T-helper 1 cell (primary cell): Measurements from ENCODE around the gene ABCB8.
"Not testable (repeated sequence)": the region's sequence is repeated elsewhere in the genome, so short reads cannot be mapped to it uniquely, and the experiment has no call there.

Source experiments
- DNase-seq, 5 donors: peaks; one replicate each; pipeline ENCODE4 v3.0.0-alpha.2; 2012 to 2020

The ABCB8 gene

GRCh38 chr7:150998341-150998740, 29.9 kb upstream of the ABCB8 start:
- no peak for DNase-seq

GRCh38 chr7:150999001-150999400, 29.2 kb upstream of the ABCB8 start:
- no peak for DNase-seq

GRCh38 chr7:150999497-151000230, 28.6 kb upstream of the ABCB8 start:
- DNase-seq: no peak

GRCh38 chr7:151000897-151001495, 27.3 kb upstream of the ABCB8 start:
- DNase-seq: no peak

- DNase-seq: no peak
Observed at GRCh38 chr7:151001546-151001945, 26.7 kb upstream of the ABCB8 start.

- no peak for DNase-seq
Observed at GRCh38 chr7:151003572-151003971, 24.7 kb upstream of the ABCB8 start.

GRCh38 chr7:151005566-151005965, 22.7 kb upstream of the ABCB8 start:
- no peak for DNase-seq

DNA sequence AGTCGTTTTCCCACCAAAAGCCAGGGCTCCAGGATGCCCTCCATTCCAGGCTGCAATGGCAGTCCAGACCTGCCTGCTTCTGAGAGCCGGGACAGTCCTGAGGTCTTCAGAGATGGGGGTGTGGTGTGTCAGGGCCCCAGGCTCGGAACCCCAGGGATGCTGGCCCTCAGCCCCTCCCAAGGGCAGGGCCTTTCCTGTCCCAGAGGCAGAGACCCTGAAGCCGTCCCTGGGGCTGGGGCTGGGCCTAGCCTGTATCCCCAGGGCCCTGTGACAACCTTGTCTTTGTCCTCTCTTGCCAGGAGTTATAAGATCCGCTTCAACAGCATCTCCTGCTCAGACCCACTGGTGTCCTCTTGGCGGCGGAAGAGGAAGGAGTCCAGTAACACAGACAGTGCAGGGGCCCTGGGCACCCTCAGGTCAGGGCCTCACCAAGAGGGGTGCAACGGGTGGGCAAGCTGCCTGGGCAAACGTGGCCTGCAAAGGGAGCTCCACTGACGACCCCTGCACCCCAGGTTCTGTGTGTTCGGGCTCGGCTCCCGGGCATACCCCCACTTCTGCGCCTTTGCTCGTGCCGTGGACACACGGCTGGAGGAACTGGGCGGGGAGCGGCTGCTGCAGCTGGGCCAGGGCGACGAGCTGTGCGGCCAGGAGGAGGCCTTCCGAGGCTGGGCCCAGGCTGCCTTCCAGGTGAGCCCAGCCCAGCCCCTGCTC, 21.5 kb upstream of the ABCB8 start:
- no peak for DNase-seq

DNA sequence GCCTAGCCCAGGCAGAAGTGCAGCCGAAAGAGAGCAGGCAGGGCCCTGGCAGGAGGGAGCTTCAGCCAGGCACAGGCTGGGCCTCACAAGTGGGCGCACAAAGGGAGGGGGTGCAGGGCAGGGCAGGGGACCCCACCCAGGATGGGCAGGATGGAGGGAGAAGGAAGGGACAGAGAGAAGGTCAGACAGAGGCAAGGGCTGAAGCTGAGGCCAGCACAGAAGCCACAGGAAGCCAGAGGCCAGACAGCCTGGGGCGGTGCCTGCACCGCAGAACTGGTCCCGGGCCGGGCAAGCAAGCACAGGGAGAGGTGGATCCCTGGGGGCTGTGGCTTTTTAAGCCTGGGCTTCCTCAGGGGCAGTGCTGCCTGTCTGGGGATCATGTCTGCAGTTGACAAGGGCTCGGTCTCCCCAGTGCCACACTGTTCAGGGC, 20.8 kb upstream of the ABCB8 start:
- DNase-seq: no peak

DNA sequence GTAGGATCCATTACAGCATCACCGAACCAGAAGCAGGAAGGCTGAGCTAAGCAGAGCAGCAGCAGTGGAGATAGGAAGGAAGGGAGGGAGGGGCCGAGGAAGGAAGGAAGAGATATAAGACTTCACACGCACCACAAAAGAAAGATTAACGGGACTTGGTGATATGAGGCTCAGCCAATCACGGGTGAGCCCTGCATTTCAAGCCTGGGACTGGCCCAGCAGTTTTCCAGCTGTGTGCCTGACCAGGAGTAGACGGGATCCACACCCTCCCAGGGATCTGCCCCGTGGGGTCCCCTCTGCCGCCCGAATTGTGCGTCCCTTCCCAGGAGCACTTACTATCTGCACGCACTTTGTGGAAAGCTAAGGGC, 20.1 kb upstream of the ABCB8 start:
- DNase-seq: peak in 1 of 5 donors; percentile 75

- peak; percentile 61 to 82 (median 69) for DNase-seq
Observed at GRCh38 chr7:151008511-151009323, 19.5 kb upstream of the ABCB8 start.

GRCh38 chr7:151009327-151010036, 18.8 kb upstream of the ABCB8 start:
- no peak for DNase-seq

- no peak for DNase-seq
Observed at GRCh38 chr7:151010037-151010306, 18.3 kb upstream of the ABCB8 start.

- peak in 3 of 5 donors; percentile 29 to 71 (median 39) for DNase-seq
Observed at GRCh38 chr7:151010307-151011096, 17.7 kb upstream of the ABCB8 start.

DNA sequence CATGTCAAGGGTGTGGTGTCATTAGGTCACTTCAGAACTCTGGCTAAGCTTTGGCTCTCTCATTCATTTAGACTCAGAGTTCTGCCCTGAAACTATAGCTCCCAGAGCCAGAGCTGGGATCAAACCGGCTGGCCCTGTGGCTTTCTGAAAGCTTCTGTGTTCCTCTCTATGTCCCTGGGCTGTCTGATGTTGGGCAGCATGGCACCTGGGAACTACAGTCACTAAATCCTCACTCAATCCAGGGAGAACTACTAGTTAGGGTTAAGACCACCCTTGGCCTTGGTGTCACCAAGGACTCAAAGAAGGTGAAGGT, 17.2 kb upstream of the ABCB8 start:
- DNase-seq: no peak

- DNase-seq: not testable (repeated sequence)
Observed at GRCh38 chr7:151011616-151012015, 16.6 kb upstream of the ABCB8 start.

GRCh38 chr7:151012031-151012692, 16.1 kb upstream of the ABCB8 start:
- DNase-seq: no peak

DNA sequence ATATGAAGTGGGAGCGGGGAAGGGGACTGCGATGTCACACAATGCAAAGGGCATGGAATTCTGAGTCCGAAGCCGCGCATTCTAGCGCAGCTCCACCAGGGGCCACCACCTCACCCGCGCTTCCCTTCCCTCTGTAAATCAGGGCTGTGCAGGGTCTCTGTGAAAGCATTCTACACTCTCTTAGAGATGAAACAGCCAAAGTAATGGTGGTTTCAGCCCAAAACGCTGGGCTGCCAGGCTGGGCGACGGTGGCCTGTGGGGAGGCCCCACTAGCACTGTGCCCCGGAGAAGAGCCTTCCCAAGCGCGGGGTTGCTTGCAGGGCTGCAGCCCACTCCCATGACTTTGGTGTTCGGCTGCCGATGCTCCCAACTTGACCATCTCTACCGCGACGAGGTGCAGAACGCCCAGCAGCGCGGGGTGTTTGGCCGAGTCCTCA, 15.3 kb upstream of the ABCB8 start:
- DNase-seq: peak in 1 of 5 donors; percentile 17

- no peak for DNase-seq
Observed at GRCh38 chr7:151013356-151013732, 14.9 kb upstream of the ABCB8 start.

DNA sequence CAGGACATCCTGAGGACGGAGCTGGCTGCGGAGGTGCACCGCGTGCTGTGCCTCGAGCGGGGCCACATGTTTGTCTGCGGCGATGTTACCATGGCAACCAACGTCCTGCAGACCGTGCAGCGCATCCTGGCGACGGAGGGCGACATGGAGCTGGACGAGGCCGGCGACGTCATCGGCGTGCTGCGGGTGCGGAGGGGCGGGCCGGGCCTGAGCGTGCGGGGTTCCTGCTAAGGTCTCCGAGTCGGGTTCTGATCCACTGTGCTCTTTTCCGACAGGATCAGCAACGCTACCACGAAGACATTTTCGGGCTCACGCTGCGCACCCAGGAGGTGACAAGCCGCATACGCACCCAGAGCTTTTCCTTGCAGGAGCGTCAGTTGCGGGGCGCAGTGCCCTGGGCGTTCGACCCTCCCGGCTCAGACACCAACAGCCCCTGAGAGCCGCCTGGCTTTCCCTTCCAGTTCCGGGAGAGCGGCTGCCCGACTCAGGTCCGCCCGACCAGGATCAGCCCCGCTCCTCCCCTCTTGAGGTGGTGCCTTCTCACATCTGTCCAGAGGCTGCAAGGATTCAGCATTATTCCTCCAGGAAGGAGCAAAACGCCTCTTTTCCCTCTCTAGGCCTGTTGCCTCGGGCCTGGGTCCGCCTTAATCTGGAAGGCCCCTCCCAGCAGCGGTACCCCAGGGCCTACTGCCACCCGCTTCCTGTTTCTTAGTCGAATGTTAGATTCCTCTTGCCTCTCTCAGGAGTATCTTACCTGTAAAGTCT, 14.3 kb upstream of the ABCB8 start:
- peak; percentile 89 to 97 (median 95) for DNase-seq

DNA sequence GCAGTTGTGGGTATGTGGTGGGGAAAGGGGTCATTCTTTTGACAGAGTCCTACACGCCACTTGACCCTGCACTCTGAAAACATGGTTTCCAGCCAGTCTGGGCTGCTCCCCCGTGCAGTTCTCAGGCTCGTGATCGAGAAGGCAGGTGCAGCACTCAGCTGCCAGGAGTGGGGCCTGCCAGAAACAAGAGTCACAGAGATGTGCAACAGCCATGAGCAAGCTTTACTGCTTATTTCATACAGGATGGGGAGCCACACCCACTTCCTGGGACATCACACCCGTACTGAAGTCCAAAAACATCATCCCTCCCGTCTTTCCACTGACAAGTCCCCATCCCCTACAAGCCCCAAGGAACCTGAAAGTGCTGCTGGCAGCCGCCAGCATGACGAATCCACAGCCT, 13.3 kb upstream of the ABCB8 start:
- peak in 1 of 5 donors; percentile 78 for DNase-seq
